HepG2 (cell line): ENCODE measurements around the gene NKD1. TPM values are rescaled to one million over a fixed set of nuclear protein-coding genes. Genes with fewer than 3 reads are reported as not detected.
A peak's percentile ranks its signal among the peaks of the same experiment; 100 is the strongest.

Source experiments
- ARID5B ChIP-seq: IDR thresholded peaks from 2 replicates; pipeline ENCODE4 v1.4.0; 2020; ENCODE audit warnings: mild to moderate bottlenecking, missing genetic modification reagents
- ATF1 ChIP-seq: IDR thresholded peaks from 2 replicates; pipeline ENCODE4 v1.6.1; 2016; ENCODE audit warnings: mild to moderate bottlenecking, control low read depth
- BHLHE40 ChIP-seq: IDR thresholded peaks from 2 replicates; pipeline ENCODE4 v1.6.1; 2011; ENCODE audit warnings: low read length, improper control_type of control experiment
- FOXC1 ChIP-seq: sonication (generic); formaldehyde crosslinking; IDR thresholded peaks from 2 replicates; pipeline ENCODE4 v1.8.0; 2022; ENCODE audit warnings: mild to moderate bottlenecking, missing genetic modification reagents, borderline replicate concordance
- KDM4B ChIP-seq: sonication (generic); formaldehyde crosslinking; IDR thresholded peaks from 2 replicates; pipeline ENCODE4 v1.4.0; 2020; ENCODE audit warnings: missing genetic modification reagents
- MYPOP ChIP-seq: sonication (generic); formaldehyde crosslinking; IDR thresholded peaks from 2 replicates; pipeline ENCODE4 v1.8.1; 2023; ENCODE audit warnings: mild to moderate bottlenecking, moderate library complexity, missing genetic modification reagents
- RAD51 ChIP-seq: fragments of 450-650 bp; IDR thresholded peaks from 2 replicates; pipeline ENCODE4 v1.6.1; 2016; ENCODE audit warnings: borderline replicate concordance
- RNF219 ChIP-seq: sonication (generic); formaldehyde crosslinking; IDR thresholded peaks from 2 replicates; pipeline ENCODE4 v1.5.0; 2020; ENCODE audit warnings: mild to moderate bottlenecking, missing genetic modification reagents
- TARDBP ChIP-seq: sonication (generic); formaldehyde crosslinking; IDR thresholded peaks from 2 replicates; pipeline ENCODE4 v1.8.0; 2022; ENCODE audit warnings: mild to moderate bottlenecking, missing genetic modification reagents
- ZBTB1 ChIP-seq: sonication (generic); formaldehyde crosslinking; IDR thresholded peaks from 2 replicates; pipeline ENCODE4 v1.4.0; 2020; ENCODE audit warnings: missing genetic modification reagents, borderline replicate concordance
- ZBTB25 ChIP-seq: IDR thresholded peaks from 2 replicates; pipeline ENCODE4 v1.6.1; 2018; ENCODE audit warnings: missing genetic modification reagents
- ZNF317 ChIP-seq: sonication (generic); formaldehyde crosslinking; IDR thresholded peaks from 2 replicates; pipeline ENCODE4 v1.5.0; 2020; ENCODE audit warnings: mild to moderate bottlenecking, missing genetic modification reagents
- ZNF574 ChIP-seq: sonication (generic); formaldehyde crosslinking; IDR thresholded peaks from 2 replicates; pipeline ENCODE4 v1.4.0; 2020; ENCODE audit warnings: missing genetic modification reagents
- ZNF629 ChIP-seq: sonication (generic); formaldehyde crosslinking; conservative IDR thresholded peaks from 2 replicates; pipeline ENCODE4 v1.5.0; 2020; ENCODE audit warnings: missing genetic modification reagents
- ZNF792 ChIP-seq: IDR thresholded peaks from 2 replicates; pipeline ENCODE4 v1.6.1; 2016
- ZNF800 ChIP-seq: sonication (generic); formaldehyde crosslinking; IDR thresholded peaks from 2 replicates; pipeline ENCODE4 v1.4.0; 2020; ENCODE audit warnings: missing genetic modification reagents
- polyA plus RNA-seq, 8 experiments: library from polyadenylated mRNA; depleted of rRNA in 3 of 8; stranded (reverse) in 7 of 8; unstranded in 1 of 8; fragments of >200 nt; fragmentation: Illumina TruSeq in 4 of 8; extraction: Trizol in 4 of 8; gene quantifications; 2 replicates each; pipeline versions ENCODE4 v1.2.1 to v1.2.3, GENCODE V29; 2011 to 2016; ENCODE audit warnings: low read depth in 4 of 8, missing spikeins in 1 of 8, mixed read lengths in 1 of 8; ENCODE audit not compliant: insufficient read depth in 1 of 8
- total RNA-seq, 5 experiments: library from RNA; depleted of rRNA; stranded (reverse); fragments of >200 nt; fragmentation: Illumina TruSeq; extraction: Trizol; gene quantifications; 2 replicates each; pipeline ENCODE4 v1.2.3, GENCODE V29; 2016; ENCODE audit warnings: low read depth in 1 of 5

Gene NKD1
- total and polyA plus RNA-seq, 2 of the 13 experiments (the other 11 are each of a cell fraction or from before 2014, with no cell fraction given), result 70.4 to 121 TPM

GRCh38 chr16:50696575-50697420 lies 148.6 kb downstream of the NKD1 start (continued):
- TF ChIP-seq BHLHE40 (peak; percentile 72), ZBTB25 (CRISPR knock-in tag) (no peak), ZBTB1 (CRISPR knock-in tag) (no peak), TARDBP (CRISPR knock-in tag) (0 out of 2 replicates have a peak, but pooled peaks have one; percentile 42), ARID5B (CRISPR knock-in tag) (no peak), KDM4B (CRISPR knock-in tag) (no peak), MYPOP (no peak), RAD51 (peak; percentile 72; the same call in 1 of the 2 replicates), ATF1 (CRISPR knock-in tag) (no peak), RNF219 (CRISPR knock-in tag) (no peak), FOXC1 (CRISPR knock-in tag) (no peak), ZNF800 (CRISPR knock-in tag) (no peak), ZNF629 (CRISPR knock-in tag) (no peak), ZNF792 (CRISPR knock-in tag) (no peak), ZNF574 (CRISPR knock-in tag) (no peak), ZNF317 (CRISPR knock-in tag) (no peak)
